Activated CD4-positive, alpha-beta memory T cell treated with anti-CD3 and anti-CD28 coated beads for 36 hours (primary cell): ENCODE results near the gene SEMA5B. TPM values are rescaled to one million over a fixed set of nuclear protein-coding genes. Genes with fewer than 3 reads are reported as not detected.

Source experiments
- CTCF ChIA-PET: fragments of 350-600 bp; sonication (Branson Sonifier 250); formaldehyde crosslinking; loops from one replicate; lab custom pipeline; 2021; ENCODE audit warnings: antibody characterized with exemption, inconsistent platforms; lab: Charles Lee
- POLR2A ChIA-PET: fragments of 350-600 bp; sonication (Branson Sonifier 250); formaldehyde crosslinking; loops from one replicate; lab custom pipeline; 2021; ENCODE audit warnings: antibody characterized with exemption; lab: Charles Lee
- DNase-seq: peaks from one replicate; pipeline ENCODE4 v3.0.0-alpha.2; 2020
- H3K27ac Mint-ChIP-seq: one replicate; pipeline ENCODE4 v1.8.0; 2021; ENCODE audit warnings: mixed read lengths
- H3K27me3 Mint-ChIP-seq: one replicate; pipeline ENCODE4 v1.8.0; 2021; ENCODE audit warnings: mixed read lengths
- H3K36me3 Mint-ChIP-seq: one replicate; pipeline ENCODE4 v1.8.0; 2021; ENCODE audit warnings: mixed read lengths
- H3K4me1 Mint-ChIP-seq: one replicate; pipeline ENCODE4 v1.8.0; 2021; ENCODE audit warnings: low read depth, mixed read lengths
- H3K4me3 Mint-ChIP-seq: one replicate; pipeline ENCODE4 v1.8.0; 2021; ENCODE audit warnings: mild to moderate bottlenecking, mixed read lengths
- H3K9me3 Mint-ChIP-seq: one replicate; pipeline ENCODE4 v1.8.0; 2021; ENCODE audit warnings: mixed read lengths
- intact Hi-C: fragments of 100-400 bp; cut with micrococcal nuclease; formaldehyde crosslinking; loops from one replicate; pipeline ENCODE4 v1.15.1; 2023
- total RNA-seq, 2 experiments: library from RNA; stranded (reverse); gene quantifications; one replicate each; pipeline ENCODE4 v1.2.3, GENCODE V29; 2021

The SEMA5B gene
- total RNA-seq, 2 experiments from 2014 or later: not detected

GRCh38 chr3:122908251-122908650, 119.3 kb downstream of the SEMA5B start:
- DNase-seq: no peak
- no peaks in the 10 kb centered on the region for H3K9me3 Mint-ChIP-seq
- peaks cover 19% of the 10 kb centered on the region for H3K27me3 Mint-ChIP-seq
- peaks cover 2% of the 10 kb centered on the region for H3K36me3 Mint-ChIP-seq
- no peak overlapping the region for H3K27ac Mint-ChIP-seq
- H3K4me1 Mint-ChIP-seq: no peaks in the 10 kb centered on the region
- CTCF ChIA-PET: interaction anchor here (0.8 kb wide), 1 partner anchor 13 kb away, joined by 5 read pairs; no protein-coding TSS in a partner anchor
- H3K4me3 Mint-ChIP-seq: no peak overlapping the region
- POLR2A ChIA-PET: no interaction called here
- intact Hi-C loops: no loop called here

- no peaks in the 10 kb centered on the region for H3K4me1 Mint-ChIP-seq
- H3K36me3 Mint-ChIP-seq: peaks cover 2% of the 10 kb centered on the region
- H3K4me3 Mint-ChIP-seq: no peak overlapping the region
- CTCF ChIA-PET: no interaction called here
- POLR2A ChIA-PET: no interaction called here
- no peak for DNase-seq
- H3K9me3 Mint-ChIP-seq: no peaks in the 10 kb centered on the region
- intact Hi-C loops: no loop called here
- no peak overlapping the region for H3K27ac Mint-ChIP-seq
- peaks cover 20% of the 10 kb centered on the region for H3K27me3 Mint-ChIP-seq
These were observed 120.1 kb downstream of the SEMA5B start for GRCh38 chr3:122907471-122907870.

GRCh38 chr3:122903171-122903570, 124.4 kb downstream of the SEMA5B start:
- ChIA-PET CTCF (no interaction called here), POLR2A (no interaction called here)
- peaks cover 2% of the 10 kb centered on the region for H3K36me3 Mint-ChIP-seq
- no peak overlapping the region for H3K27ac Mint-ChIP-seq
- H3K4me1 Mint-ChIP-seq: no peaks in the 10 kb centered on the region
- H3K27me3 Mint-ChIP-seq: peaks cover 11% of the 10 kb centered on the region
- H3K4me3 Mint-ChIP-seq: no peak overlapping the region
- no peaks in the 10 kb centered on the region for H3K9me3 Mint-ChIP-seq
- no peak for DNase-seq
- intact Hi-C loops: no loop called here

DNA sequence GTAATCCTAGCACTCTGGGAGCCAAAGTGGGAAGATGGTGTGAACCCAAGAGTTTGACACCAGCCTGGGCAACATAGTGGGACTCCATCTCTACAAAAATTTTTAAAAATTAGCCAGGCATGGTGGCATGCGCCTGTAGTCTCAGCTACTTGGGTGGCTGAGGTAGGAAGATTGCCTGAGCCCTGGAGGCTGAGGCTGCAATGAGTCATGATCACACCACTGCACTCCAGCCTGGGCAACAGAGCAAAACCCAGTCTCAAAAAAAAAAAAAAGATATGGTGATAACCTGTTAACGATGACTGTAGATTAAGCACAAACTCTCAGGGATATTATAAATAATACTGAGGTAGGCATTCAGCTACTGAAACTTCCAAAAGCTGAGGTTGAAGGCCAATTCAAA, 125.2 kb downstream of the SEMA5B start:
- ChIA-PET CTCF (interaction anchor here (0.7 kb wide), 1 partner anchor 1183 kb away, joined by 3 read pairs; no protein-coding TSS in a partner anchor), POLR2A (no interaction called here)
- Mint-ChIP-seq H3K9me3 (no peaks in the 10 kb centered on the region), H3K4me3 (no peak overlapping the region), H3K27ac (no peak overlapping the region), H3K36me3 (peaks cover 2% of the 10 kb centered on the region), H3K4me1 (no peaks in the 10 kb centered on the region), H3K27me3 (peaks cover 11% of the 10 kb centered on the region)
- intact Hi-C loops: no loop called here
- no peak for DNase-seq

DNA sequence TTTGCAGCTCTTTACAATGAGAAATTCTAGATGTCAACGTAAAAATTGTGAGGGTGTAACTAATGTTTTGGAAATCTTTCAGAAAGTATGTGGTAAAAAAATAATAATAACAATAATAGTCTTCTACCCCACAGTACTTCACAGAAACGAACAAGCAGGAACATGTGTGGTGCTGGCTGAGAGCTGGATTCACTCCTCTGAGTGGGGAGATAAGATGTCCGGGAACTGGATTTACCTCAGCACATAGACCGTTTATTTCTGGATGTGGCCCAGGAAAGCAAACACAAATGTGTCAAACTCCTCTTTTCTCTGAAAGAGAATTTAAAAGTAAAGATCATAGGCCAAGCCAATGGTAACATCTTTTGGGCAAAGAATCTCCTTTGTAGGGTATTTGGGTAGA, 129.3 kb downstream of the SEMA5B start:
- POLR2A ChIA-PET: no interaction called here
- Mint-ChIP-seq H3K27ac (no peak overlapping the region), H3K9me3 (no peaks in the 10 kb centered on the region), H3K27me3 (peaks cover 11% of the 10 kb centered on the region), H3K4me3 (no peak overlapping the region), H3K4me1 (peaks cover 6% of the 10 kb centered on the region), H3K36me3 (no peaks in the 10 kb centered on the region)
- intact Hi-C loops: no loop called here
- CTCF ChIA-PET: no interaction called here
- DNase-seq: no peak

DNA sequence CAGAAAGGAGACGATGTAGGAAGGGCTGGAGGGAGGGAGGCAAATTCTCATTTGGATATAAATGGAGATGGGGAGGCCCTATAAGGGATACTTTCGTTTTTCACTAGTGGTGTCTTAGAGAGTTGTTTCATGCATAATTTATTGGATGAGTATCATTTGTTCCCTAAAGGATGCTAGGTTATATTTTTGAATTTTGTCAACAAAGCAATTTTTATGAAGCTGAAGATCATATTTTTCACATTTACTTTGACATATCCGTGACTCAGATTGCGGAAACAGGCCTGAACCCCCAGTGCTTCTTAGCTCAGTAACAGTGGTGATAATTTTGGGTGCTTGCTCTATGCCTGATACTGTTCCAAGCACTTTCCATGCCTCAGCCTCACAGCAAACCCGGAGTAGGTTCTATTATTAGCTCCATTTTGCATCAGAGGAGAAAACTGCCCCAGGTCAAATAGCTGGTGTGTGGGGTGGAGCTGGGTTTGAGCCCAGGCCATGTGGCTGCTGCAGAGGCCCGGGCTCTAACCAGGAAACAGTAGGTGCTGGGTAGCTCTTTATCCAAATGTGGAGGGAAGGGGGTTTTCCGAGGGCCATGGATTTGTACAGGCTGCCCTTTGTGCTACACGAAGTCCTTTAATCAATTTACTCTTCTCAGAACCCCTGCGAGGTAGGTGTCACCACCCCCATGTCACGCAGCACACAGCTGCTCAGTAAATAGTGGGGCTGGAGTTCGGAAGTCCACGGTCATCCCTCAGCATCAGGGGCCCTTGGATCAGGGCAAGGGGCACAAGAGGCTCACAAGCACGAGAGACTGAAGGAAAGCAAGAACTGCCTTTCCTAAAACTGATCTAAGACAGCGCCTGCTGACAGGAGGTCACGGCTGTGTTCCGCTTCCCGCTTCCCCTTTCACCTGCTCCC, 133.6 kb downstream of the SEMA5B start:
- no peak for DNase-seq
- ChIA-PET POLR2A (interaction anchor here (0.9 kb wide), 1 partner anchor 11 kb away, joined by 3 read pairs; no protein-coding TSS in a partner anchor), CTCF (no interaction called here)
- H3K4me1 Mint-ChIP-seq: peaks cover 13% of the 10 kb centered on the region
- no peaks in the 10 kb centered on the region for H3K36me3 Mint-ChIP-seq
- no peak overlapping the region for H3K4me3 Mint-ChIP-seq
- H3K9me3 Mint-ChIP-seq: no peaks in the 10 kb centered on the region
- peaks cover 6% of the 10 kb centered on the region for H3K27me3 Mint-ChIP-seq
- no peak overlapping the region for H3K27ac Mint-ChIP-seq
- intact Hi-C loops: no loop called here

- Mint-ChIP-seq H3K4me3 (no peak overlapping the region), H3K9me3 (no peaks in the 10 kb centered on the region), H3K36me3 (no peaks in the 10 kb centered on the region), H3K27me3 (peaks cover 2% of the 10 kb centered on the region), H3K4me1 (peaks cover 13% of the 10 kb centered on the region), H3K27ac (no peak overlapping the region)
- POLR2A ChIA-PET: no interaction called here
- peak; percentile 24 for DNase-seq
- CTCF ChIA-PET: no interaction called here
- intact Hi-C loops: no loop called here
These were observed 134.3 kb downstream of the SEMA5B start for GRCh38 chr3:122893282-122893681.

GRCh38 chr3:122892118-122892960, 135.2 kb downstream of the SEMA5B start:
- DNase-seq: no peak
- peaks cover 13% of the 10 kb centered on the region for H3K4me1 Mint-ChIP-seq
- ChIA-PET POLR2A (no interaction called here), CTCF (no interaction called here)
- H3K4me3 Mint-ChIP-seq: no peak overlapping the region
- no peaks in the 10 kb centered on the region for H3K36me3 Mint-ChIP-seq
- intact Hi-C loops: no loop called here
- no peak overlapping the region for H3K27ac Mint-ChIP-seq
- H3K9me3 Mint-ChIP-seq: no peaks in the 10 kb centered on the region
- H3K27me3 Mint-ChIP-seq: peaks cover 1% of the 10 kb centered on the region

DNA sequence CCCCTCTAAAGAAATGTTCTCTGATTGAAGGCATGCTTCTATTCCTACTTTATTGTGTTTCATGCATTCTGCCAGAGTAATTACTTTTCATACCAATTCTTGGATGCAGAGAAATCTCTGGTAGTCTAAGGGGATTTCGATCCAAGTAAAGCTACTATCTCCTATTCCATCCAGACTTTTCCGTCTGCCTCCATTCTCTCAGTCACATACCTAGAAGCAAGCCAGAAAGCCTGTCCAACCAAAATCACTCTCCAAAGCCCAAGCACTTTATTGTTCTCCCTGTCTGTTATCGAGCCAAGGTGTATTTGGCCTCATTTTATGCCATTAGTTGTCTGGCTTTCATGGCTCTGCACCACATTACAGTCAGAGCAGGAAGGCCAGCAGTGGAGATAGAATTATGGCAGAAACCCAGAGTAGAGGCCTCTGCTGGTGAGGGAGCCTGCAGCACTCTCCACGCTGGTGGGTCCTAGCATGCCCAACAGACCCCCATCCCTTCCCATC, 136.8 kb downstream of the SEMA5B start:
- DNase-seq: no peak
- Mint-ChIP-seq H3K4me1 (peaks cover 13% of the 10 kb centered on the region), H3K36me3 (no peaks in the 10 kb centered on the region), H3K9me3 (no peaks in the 10 kb centered on the region), H3K27ac (no peak overlapping the region), H3K27me3 (no peaks in the 10 kb centered on the region), H3K4me3 (no peak overlapping the region)
- ChIA-PET POLR2A (no interaction called here), CTCF (interaction anchor here (1.1 kb wide), 1 partner anchor 81 kb away, joined by 3 read pairs; no protein-coding TSS in a partner anchor)
- intact Hi-C loops: no loop called here

DNA sequence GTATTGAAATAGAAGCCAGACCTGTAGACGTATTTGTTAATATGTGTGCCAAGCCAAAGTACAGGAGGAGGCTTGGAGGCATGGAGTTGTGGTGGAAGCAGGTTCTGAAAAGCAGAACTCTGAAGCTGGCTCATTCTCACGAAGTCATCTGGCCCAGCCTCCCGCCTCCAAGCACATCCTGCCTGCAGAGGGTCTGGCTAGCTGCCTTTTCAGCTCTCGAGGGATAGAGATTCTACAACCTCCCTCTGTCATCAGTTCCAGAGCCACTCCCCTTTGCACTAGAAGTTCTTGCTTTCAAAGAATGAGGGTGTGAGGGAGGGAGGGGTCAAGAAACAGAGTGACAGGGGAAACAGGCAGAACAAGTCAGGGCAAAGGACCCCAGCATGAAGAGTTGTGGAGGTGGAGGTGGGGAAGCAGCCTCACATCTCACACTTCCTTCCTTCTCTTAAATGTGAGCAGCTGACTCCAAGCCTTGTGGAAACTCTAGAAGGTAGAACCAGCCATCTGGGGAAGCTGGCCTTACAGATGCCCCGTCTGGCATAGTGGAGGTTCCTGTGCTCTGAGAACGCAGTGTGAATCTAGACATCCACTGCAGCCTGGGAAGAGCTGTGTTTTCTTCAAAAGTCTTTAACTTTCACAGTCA, 137.4 kb downstream of the SEMA5B start:
- Mint-ChIP-seq H3K9me3 (no peaks in the 10 kb centered on the region), H3K36me3 (no peaks in the 10 kb centered on the region), H3K4me1 (peaks cover 13% of the 10 kb centered on the region), H3K27me3 (no peaks in the 10 kb centered on the region), H3K27ac (no peak overlapping the region), H3K4me3 (no peak overlapping the region)
- ChIA-PET POLR2A (no interaction called here), CTCF (interaction anchor here (1.1 kb wide), 1 partner anchor 80 kb away, joined by 3 read pairs; no protein-coding TSS in a partner anchor)
- intact Hi-C loops: no loop called here
- DNase-seq: peak; percentile 27

GRCh38 chr3:122886946-122887345, 140.6 kb downstream of the SEMA5B start:
- ChIA-PET POLR2A (no interaction called here), CTCF (no interaction called here)
- H3K9me3 Mint-ChIP-seq: no peaks in the 10 kb centered on the region
- no peak overlapping the region for H3K27ac Mint-ChIP-seq
- intact Hi-C loops: no loop called here
- no peak for DNase-seq
- H3K36me3 Mint-ChIP-seq: no peaks in the 10 kb centered on the region
- no peaks in the 10 kb centered on the region for H3K27me3 Mint-ChIP-seq
- no peak overlapping the region for H3K4me3 Mint-ChIP-seq
- H3K4me1 Mint-ChIP-seq: peaks cover 4% of the 10 kb centered on the region

DNA sequence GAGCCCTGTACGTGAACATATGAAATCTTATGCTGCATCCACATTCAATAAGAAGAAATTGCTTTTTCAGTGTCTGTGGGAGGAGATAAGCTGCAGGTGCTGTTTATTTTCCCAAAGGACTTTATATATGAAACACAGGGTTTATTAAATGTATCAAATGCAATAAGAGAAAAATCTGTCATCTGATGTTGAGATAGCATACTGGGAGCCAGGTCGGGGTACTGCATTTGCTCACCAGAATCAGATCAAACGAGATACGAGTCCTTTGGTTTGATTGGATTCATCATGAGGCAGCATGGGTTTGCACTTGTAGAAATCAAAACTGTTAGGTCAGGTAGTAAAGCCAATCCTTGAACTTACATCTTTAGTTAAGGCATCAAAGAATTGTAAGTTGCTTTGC, 141.3 kb downstream of the SEMA5B start:
- no peaks in the 10 kb centered on the region for H3K9me3 Mint-ChIP-seq
- H3K27me3 Mint-ChIP-seq: no peaks in the 10 kb centered on the region
- POLR2A ChIA-PET: no interaction called here
- CTCF ChIA-PET: no interaction called here
- H3K36me3 Mint-ChIP-seq: no peaks in the 10 kb centered on the region
- H3K4me1 Mint-ChIP-seq: peaks cover 4% of the 10 kb centered on the region
- H3K27ac Mint-ChIP-seq: no peak overlapping the region
- no peak overlapping the region for H3K4me3 Mint-ChIP-seq
- no peak for DNase-seq
- intact Hi-C loops: no loop called here
